ENCODE data around the gene ABL1. TPM values are rescaled to one million over a fixed set of nuclear protein-coding genes. Genes with fewer than 3 reads are reported as not detected.

ABL1 gene
- total RNA-seq, 1 experiment from 2014 or later: 83.6 TPM

GRCh38 chr9:130899051-130899748 is 64.1 kb downstream of the ABL1 start:
- Histone ChIP-seq H3K14ac (ENCODE audit: insufficient read depth, low read length) (no peak overlapping the region), H3K23me2 (ENCODE audit: insufficient read length, low read depth, low read length, poor library complexity, severe bottlenecking) (no peaks in the 10 kb centered on the region), H2BK20ac (ENCODE audit: low read depth, low read length, poor library complexity, severe bottlenecking) (no peak overlapping the region), H2AK5ac (ENCODE audit: insufficient read length, low read length) (no peak overlapping the region), H4K20me1 (ENCODE audit: control insufficient read depth, insufficient read depth, insufficient read length) (no peaks in the 10 kb centered on the region), H3K79me2 (ENCODE audit: insufficient read depth, low read length) (no peaks in the 10 kb centered on the region), H2AFZ (ENCODE audit: low read length) (no peak overlapping the region), H2BK15ac (ENCODE audit: low read depth, low read length) (no peak overlapping the region), H3T11ph (ENCODE audit: low read length) (no peak overlapping the region), H2BK120ac (ENCODE audit: low read depth, low read length, poor library complexity, severe bottlenecking) (no peak overlapping the region), H3K4ac (ENCODE audit: low read depth, low read length) (no peak overlapping the region), H3K23ac (ENCODE audit: insufficient read length, low read depth, low read length) (no peak overlapping the region), H4K8ac (replicated peaks; ENCODE audit: insufficient read length, low read depth, low read length) (no peak overlapping the region), H3K9ac (ENCODE audit: extremely low read depth, insufficient read length, low read length) (no peak overlapping the region), H4K91ac (ENCODE audit: insufficient read length, low read depth, low read length) (no peak overlapping the region), H3K4me2 (ENCODE audit: insufficient read depth, insufficient read length, low read length) (no peak overlapping the region), H3K27ac (ENCODE audit: insufficient read length, low read depth, low read length) (no peak overlapping the region), H3K79me1 (ENCODE audit: insufficient read depth, low read depth, low read length, poor library complexity, severe bottlenecking) (no peaks in the 10 kb centered on the region), H3K4me1 (ENCODE audit: insufficient read depth, low read length) (no peaks in the 10 kb centered on the region), H3K18ac (ENCODE audit: insufficient read length, low read depth, low read length) (no peak overlapping the region), H2BK5ac (ENCODE audit: insufficient read length, low read length) (no peak overlapping the region), H2BK12ac (ENCODE audit: insufficient read length, low read depth, low read length) (no peak overlapping the region), H3K27me3 (ENCODE audit: insufficient read depth, low read length) (no peaks in the 10 kb centered on the region), H3K9me3 (ENCODE audit: control insufficient read depth, low read depth, low read length) (no peaks in the 10 kb centered on the region), H3K56ac (ENCODE audit: insufficient read length, low read depth, low read length) (no peak overlapping the region), H4K5ac (ENCODE audit: insufficient read length, low read depth, low read length) (no peak overlapping the region)
- Mint-ChIP-seq H3K4me3 (no peak overlapping the region), H3K27me3 (ENCODE audit: low read depth) (peaks cover 3% of the 10 kb centered on the region; the same call in 1 of the 2 replicates), H3K27ac (no peak overlapping the region), H3K36me3 (ENCODE audit: insufficient read depth in 1 of 3, low read depth in 3 of 3) (no peaks in the 10 kb centered on the region), H3K4me1 (peaks cover 0 to 6% of the 10 kb centered on the region in 2 experiments; a peak in 1 of 4 replicates), H3K9me3 (no peaks in the 10 kb centered on the region)
- DNase-seq: no peak
- no CpG with 5 or more reads among the region's 25 CpGs for WGBS (ENCODE audit: extremely low coverage, insufficient read length, low lambda C conversion rate)
- no peak for TF ChIP-seq CTCF (conservative IDR thresholded peaks at IDR 0.05)
